ENCODE measurements around the gene RBCK1. TPM values are rescaled to one million over a fixed set of nuclear protein-coding genes. Genes with fewer than 3 reads are reported as not detected.

The RBCK1 gene
- polyA plus RNA-seq, 1 experiment, result 57.4 TPM

GRCh38 chr20:481167-481566, 73.1 kb downstream of the RBCK1 start:
- CTCF ChIA-PET, result interaction anchor here (1.4 kb wide), 1 partner anchor 126 kb away, joined by 4 read pairs; no protein-coding TSS in a partner anchor
- no peak for DNase-seq (ENCODE audit: low read depth, low spot score)
- Histone ChIP-seq H3K27me3 (ENCODE audit: control insufficient read depth, insufficient read depth, low read length) (no peaks in the 10 kb centered on the region), H3K9me3 (ENCODE audit: control insufficient read depth, insufficient read depth, low read length) (no peaks in the 10 kb centered on the region), H3K4me3 (ENCODE audit: low read depth, low read length) (no peak overlapping the region), H3K27ac (ENCODE audit: low read depth, low read length) (no peak overlapping the region)
- TF ChIP-seq CTCF (IDR thresholded peaks at IDR 0.05; ENCODE audit: low read depth, low read length), result no peak
- POLR2A ChIA-PET, result no interaction called here

Small RNA genes within 50 kb of the gene (small RNA-seq; reads per million reads assigned to genes)
- not detected for gene RF00019 (ENCODE audit: insufficient read length, low read depth)

Other genes with a start within 250 kb of the RBCK1 start
- not detected in 2 replicates for gene DEFB128, start 218.6 kb upstream of the RBCK1 start, polyA plus RNA-seq (2011; rRNA removed)
- not detected in 2 replicates for gene DEFB129, start 181.0 kb upstream of the RBCK1 start, polyA plus RNA-seq (2011; rRNA removed)
- not detected in 2 replicates for gene DEFB132, start 150.6 kb upstream of the RBCK1 start, polyA plus RNA-seq (2011; rRNA removed)
- gene C20orf96, start 117.5 kb upstream of the RBCK1 start, polyA plus RNA-seq (2011; rRNA removed), result 12.9 and 13.7 TPM in 2 replicates
- 14.0 and 15.4 TPM in 2 replicates for gene ZCCHC3, start 110.7 kb upstream of the RBCK1 start, polyA plus RNA-seq (2011; rRNA removed)
- 3.8 and 4.6 TPM in 2 replicates for gene SOX12, start 82.7 kb upstream of the RBCK1 start, polyA plus RNA-seq (2011; rRNA removed)
- gene NRSN2, start 61.2 kb upstream of the RBCK1 start, polyA plus RNA-seq (2011; rRNA removed), result 35.6 and 43.3 TPM in 2 replicates
- 32.6 and 45.5 TPM in 2 replicates for gene TRIB3, start 27.5 kb upstream of the RBCK1 start, polyA plus RNA-seq (2011; rRNA removed)
- gene TBC1D20, start 54.2 kb downstream of the RBCK1 start, polyA plus RNA-seq (2011; rRNA removed), result 40.1 and 45.6 TPM in 2 replicates
- 110 and 136 TPM in 2 replicates for gene CSNK2A1, start 135.5 kb downstream of the RBCK1 start, polyA plus RNA-seq (2011; rRNA removed)
- gene TCF15, start 202.0 kb downstream of the RBCK1 start, polyA plus RNA-seq (2011; rRNA removed), result not detected in 2 replicates
- gene SRXN1, start 244.9 kb downstream of the RBCK1 start, polyA plus RNA-seq (2011; rRNA removed), result 64.6 and 66.4 TPM in 2 replicates